K562 (cell line): Measurements from ENCODE around the gene ANKRD6. TPM values are rescaled to one million over a fixed set of nuclear protein-coding genes. Genes with fewer than 3 reads are reported as not detected.

ENCODE experiments used
- ATAC-seq: fragments of 200-7000 bp; cut with Tn5 transposase; 3 replicates; pipeline ENCODE4 v1.9.1; 2020; ENCODE audit warnings: moderate library complexity
- BruUV-seq: library from RNA; stranded (reverse); fragments of 400-500 nt; replicated peaks from 2 replicates; lab custom pipeline; 2021; lab: Mats Ljungman, UMichigan
- CTCF ChIA-PET: fragments of 300-600 bp; formaldehyde crosslinking; extraction: SDS; loops from one replicate; lab custom pipeline; 2021; ENCODE audit warnings: low intra/inter-chr PET ratio; lab: Yijun Ruan, JAX
- POLR2A ChIA-PET: fragments of 300-600, 350-650 bp; sonication (Branson Sonifier 250); formaldehyde crosslinking; extraction: SDS; loops from one replicate; lab custom pipeline; 2021; ENCODE audit warnings: antibody characterized with exemption, inconsistent platforms; lab: Yijun Ruan, JAX
- DNase-seq, 4 experiments: peaks; one replicate each; pipeline versions ENCODE4 v3.0.0 to v3.0.0-alpha.2; 2011 to 2018; ENCODE audit warnings: low spot score in 3 of 4, mixed read lengths in 3 of 4; ENCODE audit errors: extremely low read depth in 1 of 4
- FAIRE-seq: peaks from 2 replicates; lab custom pipeline; 2011; peaks lifted over from hg19 to GRCh38; lab: Jason Lieb, UNC
- H2AFZ ChIP-seq: 2 replicates; pipeline ENCODE4 v1.6.0; 2011; ENCODE audit warnings: low read depth, low read length, control low read depth, inconsistent platforms
- H3K27ac ChIP-seq: fragments of 200-600 bp; 3 replicates; pipeline ENCODE4 v1.8.0; 2011; ENCODE audit warnings: low read depth, mild to moderate bottlenecking, control low read depth, inconsistent platforms, low read length, moderate library complexity, mixed read lengths; ENCODE audit errors: extremely low read depth
- H3K27me3 ChIP-seq, 2 experiments: fragments of 300-600 bp in 1 of 2; 2 replicates in 1 of 2; 3 replicates in 1 of 2; pipeline versions ENCODE4 v1.6.0 to v1.8.0; 2011; ENCODE audit warnings: inconsistent platforms in 2 of 2, low read length in 2 of 2, mild to moderate bottlenecking in 1 of 2, mixed read lengths in 1 of 2, moderate library complexity in 1 of 2; ENCODE audit not compliant: control insufficient read depth in 2 of 2, insufficient read depth in 2 of 2
- H3K36me3 ChIP-seq: fragments of 300-600 bp; 3 replicates; pipeline ENCODE4 v1.8.0; 2011; ENCODE audit warnings: mild to moderate bottlenecking, low read length, inconsistent platforms; ENCODE audit not compliant: control insufficient read depth, insufficient read depth
- H3K4me1 ChIP-seq, 2 experiments: fragments of 200-600 bp in 1 of 2; replicated peaks in 1 of 2; 2 replicates in 1 of 2; 3 replicates in 1 of 2; pipeline versions ENCODE4 v1.5.1 to v1.8.0; 2011; ENCODE audit warnings: inconsistent platforms in 2 of 2, low read length in 2 of 2, mild to moderate bottlenecking in 1 of 2, mixed read lengths in 1 of 2, moderate library complexity in 1 of 2; ENCODE audit not compliant: control insufficient read depth in 2 of 2, insufficient read depth in 2 of 2
- H3K4me2 ChIP-seq: 2 replicates; pipeline ENCODE4 v1.6.1; 2011; ENCODE audit warnings: low read length, control low read depth, inconsistent platforms, mixed read lengths; ENCODE audit not compliant: insufficient read depth
- H3K4me3 ChIP-seq: fragments of 200-600 bp; sonication (generic), shearing (Covaris generic); 2 replicates; pipeline ENCODE4 v1.5.1; 2016; ENCODE audit warnings: control low read depth, inconsistent platforms
- H3K79me2 ChIP-seq: fragments of 200-600 bp; 3 replicates; pipeline ENCODE4 v1.8.0; 2011; ENCODE audit warnings: low read length, inconsistent platforms; ENCODE audit not compliant: control insufficient read depth, insufficient read depth
- H3K9ac ChIP-seq, 2 experiments: 2 replicates each; pipeline versions ENCODE4 v1.6.0 to v1.6.1; 2011; ENCODE audit warnings: low read depth in 2 of 2, low read length in 2 of 2, control low read depth in 1 of 2, inconsistent platforms in 1 of 2, mild to moderate bottlenecking in 1 of 2, mixed read lengths in 1 of 2; ENCODE audit not compliant: insufficient read depth in 1 of 2
- H3K9me1 ChIP-seq: one replicate; pipeline ENCODE4 v1.6.0; 2011; ENCODE audit warnings: inconsistent platforms, mild to moderate bottlenecking, low read length, moderate library complexity; ENCODE audit not compliant: control insufficient read depth, insufficient read depth
- H3K9me3 ChIP-seq: replicated peaks from 2 replicates; pipeline ENCODE4 v1.5.1; 2011; ENCODE audit warnings: low read depth, low read length, inconsistent platforms; ENCODE audit not compliant: control insufficient read depth, insufficient read depth
- H4K20me1 ChIP-seq: replicated peaks from 2 replicates; pipeline ENCODE4 v1.6.1; 2011; ENCODE audit warnings: low read length, inconsistent platforms, mixed read lengths; ENCODE audit not compliant: control insufficient read depth, insufficient read depth
- KAT2B ChIP-seq: IDR thresholded peaks from one replicate; pipeline ENCODE4 v1.6.1; 2012; ENCODE audit warnings: low read depth, mild to moderate bottlenecking, control low read depth, inconsistent platforms, low read length, moderate library complexity
- MED1 ChIP-seq: sonication (generic); formaldehyde crosslinking; IDR thresholded peaks from 2 replicates; pipeline ENCODE4 v1.8.1; 2023; ENCODE audit warnings: missing genetic modification reagents, borderline replicate concordance
- PTRF ChIP-seq: fragments of 450-650 bp; IDR thresholded peaks from 2 replicates; pipeline ENCODE4 v1.6.1; 2016; ENCODE audit warnings: mild to moderate bottlenecking, missing genetic modification characterization, missing compliant biosample characterization
- ZNF140 ChIP-seq: fragments of 250-450 bp; sonication (Bioruptor Pico); IDR thresholded peaks from 2 replicates; pipeline ENCODE4 v1.8.0; 2021; ENCODE audit warnings: moderate library complexity, mild to moderate bottlenecking, inconsistent platforms
- ZNF174 ChIP-seq: fragments of 250-450 bp; sonication (Bioruptor Pico); IDR thresholded peaks from 2 replicates; pipeline ENCODE4 v1.4.0; 2020; ENCODE audit warnings: mild to moderate bottlenecking
- WGBS: fragments of 100-300 bp; shearing (Covaris generic); methylation state at CpG from one replicate; pipeline ENCODE4 v1.1.6; 2016; ENCODE audit warnings: low coverage, mixed read lengths; ENCODE audit not compliant: insufficient coverage; ENCODE audit errors: missing lambda C conversion rate; 5-methylcytosine and 5-hydroxymethylcytosine counted together
- in situ Hi-C: fragments of 300-500 bp; cut with MboI; formaldehyde crosslinking; loops from 4 replicates; pipeline ENCODE4 v1.15.0; 2018; ENCODE audit warnings: inconsistent platforms, mixed read lengths
- intact Hi-C: fragments of 100-400 bp; cut with micrococcal nuclease; formaldehyde crosslinking; loops from 2 replicates; pipeline ENCODE4 v1.14.2; 2022
- polyA plus RNA-seq, 8 experiments: library from polyadenylated mRNA; depleted of rRNA in 4 of 8; stranded (reverse) in 5 of 8; unstranded in 3 of 8; fragments of >200 nt; fragmentation: Nextera tagmentation in 2 of 8; fragmentation: Illumina TruSeq in 1 of 8; extraction: Ambion mirVana in 2 of 8; extraction: Trizol in 1 of 8; gene quantifications; 2 replicates each; pipeline versions ENCODE4 v1.2.1 to v1.2.3, GENCODE V29; 2011 to 2014; ENCODE audit warnings: inconsistent platforms in 1 of 8, missing spikeins in 1 of 8
- total RNA-seq, 7 experiments: library from RNA; depleted of rRNA in 6 of 7; stranded (reverse); fragments of >200 nt in 6 of 7; fragmentation: Illumina TruSeq in 2 of 7; extraction: Trizol in 2 of 7; gene quantifications; 2 replicates each; pipeline versions ENCODE4 v1.2.1 to v1.2.3, GENCODE V29; 2011 to 2021; ENCODE audit warnings: low replicate concordance in 1 of 7
- TF ChIP-seq, protein P1 (sequence below): fragments of 200-800 bp; sonication (Bioruptor generic); IDR thresholded peaks from 2 replicates; pipeline ENCODE4 v1.6.1; 2016; ENCODE audit warnings: missing genetic modification characterization, missing compliant biosample characterization
- TF ChIP-seq, protein P2 (sequence below): sonication (generic); formaldehyde crosslinking; IDR thresholded peaks from 2 replicates; pipeline ENCODE4 v1.5.0; 2020; ENCODE audit warnings: missing genetic modification reagents
- TF ChIP-seq, protein P3 (sequence below): fragments of 250-450 bp; sonication (Bioruptor Pico); IDR thresholded peaks from 2 replicates; pipeline ENCODE4 v1.8.0; 2021; ENCODE audit warnings: moderate library complexity, mild to moderate bottlenecking, inconsistent platforms
- TF ChIP-seq, protein P4 (sequence below): fragments of 250-450 bp; sonication (Bioruptor Pico); IDR thresholded peaks from 2 replicates; pipeline ENCODE4 v1.4.0; 2020; ENCODE audit warnings: mild to moderate bottlenecking, moderate library complexity

Gene ANKRD6
- total and polyA plus RNA-seq, 9 of the 15 experiments (the other 6 are each of a cell fraction or from before 2014, with no cell fraction given) = 0.04 to 0.22 (median 0.08) TPM; not detected in 4

DNA sequence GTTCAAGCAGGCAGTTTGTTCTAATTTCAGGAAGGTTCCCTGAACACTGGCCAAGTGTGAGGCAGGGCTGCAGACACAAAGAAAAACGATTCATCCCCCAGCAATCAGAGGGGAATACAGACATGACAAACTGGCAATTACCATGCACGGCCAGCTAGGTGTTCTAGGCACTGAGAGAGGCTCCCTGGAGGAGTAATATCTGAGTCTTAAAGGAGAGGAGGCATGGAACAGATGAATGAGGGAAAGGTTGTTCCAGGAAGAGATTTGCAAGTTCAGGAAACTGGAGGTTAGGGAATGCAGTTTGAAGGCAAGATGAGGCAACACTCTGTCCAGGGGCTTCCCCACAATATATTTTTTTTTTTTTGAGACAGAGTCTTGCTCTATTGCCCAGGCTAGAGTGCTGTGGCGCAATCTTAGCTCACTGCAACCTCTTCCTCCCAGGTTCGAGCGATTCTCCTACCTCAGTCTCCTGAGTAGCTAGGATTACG is 32.0 kb upstream of the ANKRD6 start (continued):
- TF ChIP-seq, protein P1, sequence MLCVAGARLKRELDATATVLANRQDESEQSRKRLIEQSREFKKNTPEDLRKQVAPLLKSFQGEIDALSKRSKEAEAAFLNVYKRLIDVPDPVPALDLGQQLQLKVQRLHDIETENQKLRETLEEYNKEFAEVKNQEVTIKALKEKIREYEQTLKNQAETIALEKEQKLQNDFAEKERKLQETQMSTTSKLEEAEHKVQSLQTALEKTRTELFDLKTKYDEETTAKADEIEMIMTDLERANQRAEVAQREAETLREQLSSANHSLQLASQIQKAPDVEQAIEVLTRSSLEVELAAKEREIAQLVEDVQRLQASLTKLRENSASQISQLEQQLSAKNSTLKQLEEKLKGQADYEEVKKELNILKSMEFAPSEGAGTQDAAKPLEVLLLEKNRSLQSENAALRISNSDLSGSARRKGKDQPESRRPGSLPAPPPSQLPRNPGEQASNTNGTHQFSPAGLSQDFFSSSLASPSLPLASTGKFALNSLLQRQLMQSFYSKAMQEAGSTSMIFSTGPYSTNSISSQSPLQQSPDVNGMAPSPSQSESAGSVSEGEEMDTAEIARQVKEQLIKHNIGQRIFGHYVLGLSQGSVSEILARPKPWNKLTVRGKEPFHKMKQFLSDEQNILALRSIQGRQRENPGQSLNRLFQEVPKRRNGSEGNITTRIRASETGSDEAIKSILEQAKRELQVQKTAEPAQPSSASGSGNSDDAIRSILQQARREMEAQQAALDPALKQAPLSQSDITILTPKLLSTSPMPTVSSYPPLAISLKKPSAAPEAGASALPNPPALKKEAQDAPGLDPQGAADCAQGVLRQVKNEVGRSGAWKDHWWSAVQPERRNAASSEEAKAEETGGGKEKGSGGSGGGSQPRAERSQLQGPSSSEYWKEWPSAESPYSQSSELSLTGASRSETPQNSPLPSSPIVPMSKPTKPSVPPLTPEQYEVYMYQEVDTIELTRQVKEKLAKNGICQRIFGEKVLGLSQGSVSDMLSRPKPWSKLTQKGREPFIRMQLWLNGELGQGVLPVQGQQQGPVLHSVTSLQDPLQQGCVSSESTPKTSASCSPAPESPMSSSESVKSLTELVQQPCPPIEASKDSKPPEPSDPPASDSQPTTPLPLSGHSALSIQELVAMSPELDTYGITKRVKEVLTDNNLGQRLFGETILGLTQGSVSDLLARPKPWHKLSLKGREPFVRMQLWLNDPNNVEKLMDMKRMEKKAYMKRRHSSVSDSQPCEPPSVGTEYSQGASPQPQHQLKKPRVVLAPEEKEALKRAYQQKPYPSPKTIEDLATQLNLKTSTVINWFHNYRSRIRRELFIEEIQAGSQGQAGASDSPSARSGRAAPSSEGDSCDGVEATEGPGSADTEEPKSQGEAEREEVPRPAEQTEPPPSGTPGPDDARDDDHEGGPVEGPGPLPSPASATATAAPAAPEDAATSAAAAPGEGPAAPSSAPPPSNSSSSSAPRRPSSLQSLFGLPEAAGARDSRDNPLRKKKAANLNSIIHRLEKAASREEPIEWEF = no peak

DNA sequence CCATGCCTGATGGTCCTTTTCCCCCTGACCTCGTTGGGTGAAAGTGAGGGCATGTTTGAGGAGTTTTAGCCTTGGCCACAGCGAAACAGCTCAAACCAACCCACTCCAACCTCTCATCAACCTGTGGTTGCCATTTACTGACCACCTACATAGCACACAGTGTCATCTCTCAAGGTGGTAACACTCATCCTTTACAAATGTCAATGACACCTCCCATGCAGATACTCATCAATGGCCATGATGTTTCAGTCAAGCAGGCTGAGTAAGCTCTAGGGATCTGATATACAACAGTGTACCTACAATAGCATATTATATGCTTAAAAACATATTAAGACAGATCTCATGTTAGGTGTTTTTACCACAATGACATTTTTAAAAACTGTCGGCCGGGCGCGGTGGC is 30.2 kb upstream of the ANKRD6 start:
- ChIA-PET POLR2A (no interaction called here), CTCF (no interaction called here)
- Histone ChIP-seq H3K9me3 (no peaks in the 10 kb centered on the region), H3K4me2 (no peak overlapping the region), H3K27ac (no peak overlapping the region), H3K79me2 (no peaks in the 10 kb centered on the region), H3K36me3 (no peaks in the 10 kb centered on the region), H3K27me3 (peaks cover 4 to 40% of the 10 kb centered on the region in 2 experiments; a peak in 4 of 5 replicates), H4K20me1 (0 out of 2 replicates have a peak, but pooled peaks cover 4% of the 10 kb centered on the region), H3K4me3 (no peak overlapping the region), H3K9ac (no peak overlapping the region), H3K4me1 (no peaks in the 10 kb centered on the region), H3K9me1 (peaks cover 2% of the 10 kb centered on the region), H2AFZ (no peak overlapping the region)
- in situ Hi-C loops (no loop called here), intact Hi-C loops (no loop called here)
- BruUV-seq = no TSS peak
- FAIRE-seq (no peak), ATAC-seq (no peak), DNase-seq (no peak)
- 54% methylated on average over 6 of the region's 6 CpGs for WGBS
- TF ChIP-seq PTRF (tag) (no peak), MED1 (CRISPR knock-in tag) (no peak), ZNF140 (CRISPR knock-in tag) (no peak), ZNF174 (CRISPR knock-in tag) (no peak), KAT2B (no peak)
- TF ChIP-seq, protein P2, sequence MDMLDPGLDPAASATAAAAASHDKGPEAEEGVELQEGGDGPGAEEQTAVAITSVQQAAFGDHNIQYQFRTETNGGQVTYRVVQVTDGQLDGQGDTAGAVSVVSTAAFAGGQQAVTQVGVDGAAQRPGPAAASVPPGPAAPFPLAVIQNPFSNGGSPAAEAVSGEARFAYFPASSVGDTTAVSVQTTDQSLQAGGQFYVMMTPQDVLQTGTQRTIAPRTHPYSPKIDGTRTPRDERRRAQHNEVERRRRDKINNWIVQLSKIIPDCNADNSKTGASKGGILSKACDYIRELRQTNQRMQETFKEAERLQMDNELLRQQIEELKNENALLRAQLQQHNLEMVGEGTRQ = no peak
- TF ChIP-seq, protein P3, sequence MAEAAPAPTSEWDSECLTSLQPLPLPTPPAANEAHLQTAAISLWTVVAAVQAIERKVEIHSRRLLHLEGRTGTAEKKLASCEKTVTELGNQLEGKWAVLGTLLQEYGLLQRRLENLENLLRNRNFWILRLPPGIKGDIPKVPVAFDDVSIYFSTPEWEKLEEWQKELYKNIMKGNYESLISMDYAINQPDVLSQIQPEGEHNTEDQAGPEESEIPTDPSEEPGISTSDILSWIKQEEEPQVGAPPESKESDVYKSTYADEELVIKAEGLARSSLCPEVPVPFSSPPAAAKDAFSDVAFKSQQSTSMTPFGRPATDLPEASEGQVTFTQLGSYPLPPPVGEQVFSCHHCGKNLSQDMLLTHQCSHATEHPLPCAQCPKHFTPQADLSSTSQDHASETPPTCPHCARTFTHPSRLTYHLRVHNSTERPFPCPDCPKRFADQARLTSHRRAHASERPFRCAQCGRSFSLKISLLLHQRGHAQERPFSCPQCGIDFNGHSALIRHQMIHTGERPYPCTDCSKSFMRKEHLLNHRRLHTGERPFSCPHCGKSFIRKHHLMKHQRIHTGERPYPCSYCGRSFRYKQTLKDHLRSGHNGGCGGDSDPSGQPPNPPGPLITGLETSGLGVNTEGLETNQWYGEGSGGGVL = no peak
- TF ChIP-seq, protein P4, sequence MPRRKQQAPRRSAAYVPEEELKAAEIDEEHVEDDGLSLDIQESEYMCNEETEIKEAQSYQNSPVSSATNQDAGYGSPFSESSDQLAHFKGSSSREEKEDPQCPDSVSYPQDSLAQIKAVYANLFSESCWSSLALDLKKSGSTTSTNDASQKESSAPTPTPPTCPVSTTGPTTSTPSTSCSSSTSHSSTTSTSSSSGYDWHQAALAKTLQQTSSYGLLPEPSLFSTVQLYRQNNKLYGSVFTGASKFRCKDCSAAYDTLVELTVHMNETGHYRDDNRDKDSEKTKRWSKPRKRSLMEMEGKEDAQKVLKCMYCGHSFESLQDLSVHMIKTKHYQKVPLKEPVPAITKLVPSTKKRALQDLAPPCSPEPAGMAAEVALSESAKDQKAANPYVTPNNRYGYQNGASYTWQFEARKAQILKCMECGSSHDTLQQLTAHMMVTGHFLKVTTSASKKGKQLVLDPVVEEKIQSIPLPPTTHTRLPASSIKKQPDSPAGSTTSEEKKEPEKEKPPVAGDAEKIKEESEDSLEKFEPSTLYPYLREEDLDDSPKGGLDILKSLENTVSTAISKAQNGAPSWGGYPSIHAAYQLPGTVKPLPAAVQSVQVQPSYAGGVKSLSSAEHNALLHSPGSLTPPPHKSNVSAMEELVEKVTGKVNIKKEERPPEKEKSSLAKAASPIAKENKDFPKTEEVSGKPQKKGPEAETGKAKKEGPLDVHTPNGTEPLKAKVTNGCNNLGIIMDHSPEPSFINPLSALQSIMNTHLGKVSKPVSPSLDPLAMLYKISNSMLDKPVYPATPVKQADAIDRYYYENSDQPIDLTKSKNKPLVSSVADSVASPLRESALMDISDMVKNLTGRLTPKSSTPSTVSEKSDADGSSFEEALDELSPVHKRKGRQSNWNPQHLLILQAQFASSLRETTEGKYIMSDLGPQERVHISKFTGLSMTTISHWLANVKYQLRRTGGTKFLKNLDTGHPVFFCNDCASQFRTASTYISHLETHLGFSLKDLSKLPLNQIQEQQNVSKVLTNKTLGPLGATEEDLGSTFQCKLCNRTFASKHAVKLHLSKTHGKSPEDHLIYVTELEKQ = no peak
